ENCODE data around the gene SEC22C.

The SEC22C gene

DNA sequence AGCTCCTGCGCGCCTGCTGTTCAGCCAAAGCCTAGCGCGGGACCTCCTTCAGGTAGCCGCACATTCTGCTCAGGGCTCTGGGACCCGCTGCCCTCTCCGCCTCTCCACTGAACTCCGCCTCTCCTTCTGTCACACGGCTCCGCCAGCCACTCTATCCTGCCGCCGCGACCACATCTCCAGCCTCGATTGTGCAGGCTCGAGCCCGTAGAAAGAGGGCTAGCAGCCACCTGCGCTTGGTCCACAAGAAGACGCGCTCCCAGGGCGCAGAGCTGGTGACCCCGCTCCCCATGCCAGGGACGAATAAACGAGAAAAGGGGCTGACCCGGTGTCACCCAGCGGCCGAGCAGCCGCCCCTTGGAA, 80.5 kb downstream of the SEC22C start:
- no peaks in the 10 kb centered on the region for H4K20me1 ChIP-seq (ENCODE audit: low read depth, low read length)
- no peaks in the 10 kb centered on the region for H3K27me3 ChIP-seq (ENCODE audit: low read length)
- H2AFZ ChIP-seq (ENCODE audit: low read depth, low read length, severe bottlenecking): no peak overlapping the region
- peak overlapping the region; percentile 54 for H3K4me2 ChIP-seq (ENCODE audit: low read depth, low read length, poor library complexity, severe bottlenecking)
- no peak overlapping the region for H3K4me3 ChIP-seq (ENCODE audit: insufficient read depth, low read length, poor library complexity, severe bottlenecking)
- no peaks in the 10 kb centered on the region for H3K9me3 ChIP-seq (ENCODE audit: insufficient read depth, low read length)
- H3K9ac ChIP-seq (ENCODE audit: low read length): no peak overlapping the region
- TF ChIP-seq, protein P1, sequence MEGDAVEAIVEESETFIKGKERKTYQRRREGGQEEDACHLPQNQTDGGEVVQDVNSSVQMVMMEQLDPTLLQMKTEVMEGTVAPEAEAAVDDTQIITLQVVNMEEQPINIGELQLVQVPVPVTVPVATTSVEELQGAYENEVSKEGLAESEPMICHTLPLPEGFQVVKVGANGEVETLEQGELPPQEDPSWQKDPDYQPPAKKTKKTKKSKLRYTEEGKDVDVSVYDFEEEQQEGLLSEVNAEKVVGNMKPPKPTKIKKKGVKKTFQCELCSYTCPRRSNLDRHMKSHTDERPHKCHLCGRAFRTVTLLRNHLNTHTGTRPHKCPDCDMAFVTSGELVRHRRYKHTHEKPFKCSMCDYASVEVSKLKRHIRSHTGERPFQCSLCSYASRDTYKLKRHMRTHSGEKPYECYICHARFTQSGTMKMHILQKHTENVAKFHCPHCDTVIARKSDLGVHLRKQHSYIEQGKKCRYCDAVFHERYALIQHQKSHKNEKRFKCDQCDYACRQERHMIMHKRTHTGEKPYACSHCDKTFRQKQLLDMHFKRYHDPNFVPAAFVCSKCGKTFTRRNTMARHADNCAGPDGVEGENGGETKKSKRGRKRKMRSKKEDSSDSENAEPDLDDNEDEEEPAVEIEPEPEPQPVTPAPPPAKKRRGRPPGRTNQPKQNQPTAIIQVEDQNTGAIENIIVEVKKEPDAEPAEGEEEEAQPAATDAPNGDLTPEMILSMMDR (IDR thresholded peaks at IDR 0.05; ENCODE audit: insufficient read depth, low read length, poor library complexity, severe bottlenecking): no peak
- TF ChIP-seq EZH2phosphoT487 (conservative IDR thresholded peaks at IDR 0.05; ENCODE audit: low read length): no peak
- no peaks in the 10 kb centered on the region for H3K36me3 ChIP-seq (ENCODE audit: low read length)
- no peaks in the 10 kb centered on the region for H3F3A ChIP-seq (ENCODE audit: insufficient read depth)
- no peaks in the 10 kb centered on the region for H3K79me2 ChIP-seq (ENCODE audit: insufficient read depth, low read length)
- H3K27ac ChIP-seq (ENCODE audit: low read depth, low read length): no peak overlapping the region
- no peaks in the 10 kb centered on the region for H3K9me2 ChIP-seq (replicated peaks; ENCODE audit: insufficient read depth, low read length)

DNA sequence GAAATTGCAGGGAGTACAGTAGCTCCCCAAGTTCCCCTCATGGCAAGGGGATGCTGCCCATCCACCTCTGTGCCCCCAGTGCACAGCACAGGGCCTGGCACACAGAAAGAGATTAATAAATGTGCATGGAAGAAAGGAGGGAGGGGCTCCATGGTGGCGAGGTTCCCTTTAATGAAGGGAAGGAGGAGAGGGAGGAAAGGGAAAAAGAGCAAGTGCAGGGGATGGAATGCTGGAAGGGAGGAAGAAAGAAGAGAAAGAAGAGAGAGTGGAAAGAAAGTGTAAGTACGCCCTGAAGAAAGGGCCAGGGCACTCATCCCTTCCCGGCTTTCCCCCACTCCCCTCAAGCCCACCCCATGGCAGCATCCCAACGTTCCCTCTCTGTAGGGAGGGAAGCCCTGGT, 80.9 kb downstream of the SEC22C start:
- no peak overlapping the region for H3K9ac ChIP-seq (ENCODE audit: low read length)
- H3K9me2 ChIP-seq (replicated peaks; ENCODE audit: insufficient read depth, low read length): no peaks in the 10 kb centered on the region
- H3K9me3 ChIP-seq (ENCODE audit: insufficient read depth, low read length): no peaks in the 10 kb centered on the region
- no peaks in the 10 kb centered on the region for H3K27me3 ChIP-seq (ENCODE audit: low read length)
- TF ChIP-seq EZH2phosphoT487 (conservative IDR thresholded peaks at IDR 0.05; ENCODE audit: low read length): no peak
- TF ChIP-seq, protein P1 (IDR thresholded peaks at IDR 0.05; ENCODE audit: insufficient read depth, low read length, poor library complexity, severe bottlenecking): no peak
- H3K79me2 ChIP-seq (ENCODE audit: insufficient read depth, low read length): no peaks in the 10 kb centered on the region
- no peaks in the 10 kb centered on the region for H3F3A ChIP-seq (ENCODE audit: insufficient read depth)
- no peak overlapping the region for H3K4me2 ChIP-seq (ENCODE audit: low read depth, low read length, poor library complexity, severe bottlenecking)
- H2AFZ ChIP-seq (ENCODE audit: low read depth, low read length, severe bottlenecking): no peak overlapping the region
- H3K36me3 ChIP-seq (ENCODE audit: low read length): no peaks in the 10 kb centered on the region
- no peak overlapping the region for H3K4me3 ChIP-seq (ENCODE audit: insufficient read depth, low read length, poor library complexity, severe bottlenecking)
- no peaks in the 10 kb centered on the region for H4K20me1 ChIP-seq (ENCODE audit: low read depth, low read length)
- H3K27ac ChIP-seq (ENCODE audit: low read depth, low read length): no peak overlapping the region

DNA sequence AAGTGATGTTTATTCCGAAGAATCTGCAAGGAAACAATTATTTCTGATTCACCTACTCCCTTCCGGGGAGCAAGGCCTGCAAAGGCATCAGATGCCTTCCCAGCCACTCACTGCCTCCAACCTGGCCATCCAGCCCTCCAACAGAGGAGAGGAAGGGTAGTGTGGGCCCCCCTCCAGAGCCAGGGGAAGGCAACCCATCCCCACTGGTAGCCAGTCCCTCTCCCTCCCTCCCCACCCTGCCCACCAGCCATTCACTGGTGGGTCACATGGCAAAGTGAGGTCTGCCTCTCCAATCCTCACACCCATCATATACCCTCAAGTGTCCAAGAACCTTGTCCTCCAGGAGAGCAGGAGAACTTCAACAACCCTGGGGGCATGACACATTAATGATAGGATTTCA, 81.7 kb downstream of the SEC22C start:
- H3K4me3 ChIP-seq (ENCODE audit: insufficient read depth, low read length, poor library complexity, severe bottlenecking): no peak overlapping the region
- H3F3A ChIP-seq (ENCODE audit: insufficient read depth): no peaks in the 10 kb centered on the region
- no peaks in the 10 kb centered on the region for H3K79me2 ChIP-seq (ENCODE audit: insufficient read depth, low read length)
- H3K9me2 ChIP-seq (replicated peaks; ENCODE audit: insufficient read depth, low read length): no peaks in the 10 kb centered on the region
- no peaks in the 10 kb centered on the region for H3K9me3 ChIP-seq (ENCODE audit: insufficient read depth, low read length)
- H3K9ac ChIP-seq (ENCODE audit: low read length): no peak overlapping the region
- H3K27ac ChIP-seq (ENCODE audit: low read depth, low read length): no peak overlapping the region
- no peak overlapping the region for H2AFZ ChIP-seq (ENCODE audit: low read depth, low read length, severe bottlenecking)
- H3K4me2 ChIP-seq (ENCODE audit: low read depth, low read length, poor library complexity, severe bottlenecking): no peak overlapping the region
- TF ChIP-seq, protein P1 (IDR thresholded peaks at IDR 0.05; ENCODE audit: insufficient read depth, low read length, poor library complexity, severe bottlenecking): no peak
- TF ChIP-seq EZH2phosphoT487 (conservative IDR thresholded peaks at IDR 0.05; ENCODE audit: low read length): no peak
- H4K20me1 ChIP-seq (ENCODE audit: low read depth, low read length): no peaks in the 10 kb centered on the region
- H3K36me3 ChIP-seq (ENCODE audit: low read length): no peaks in the 10 kb centered on the region
- H3K27me3 ChIP-seq (ENCODE audit: low read length): no peaks in the 10 kb centered on the region

DNA sequence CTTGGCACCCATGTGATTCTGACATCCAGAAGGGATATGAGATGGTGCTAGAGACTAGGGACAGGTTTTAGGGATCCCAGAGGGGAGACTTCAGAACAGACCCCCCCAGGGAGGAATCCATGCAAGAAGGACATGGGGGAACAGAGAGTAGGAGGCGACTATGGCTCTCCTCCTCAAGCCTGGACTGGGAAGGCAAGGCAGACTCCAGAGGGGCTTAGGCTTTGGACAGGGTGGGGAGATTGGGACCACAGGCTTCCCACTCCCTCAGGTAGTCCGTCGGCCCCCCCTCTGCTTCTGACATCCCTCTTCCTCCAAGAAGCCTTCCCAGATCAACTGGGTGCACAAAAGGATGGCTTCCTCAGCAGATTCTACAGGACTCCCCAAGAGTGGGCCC, 82.3 kb downstream of the SEC22C start:
- Histone ChIP-seq H3K27ac (ENCODE audit: low read depth, low read length) (no peak overlapping the region), H3K4me3 (ENCODE audit: insufficient read depth, low read length, poor library complexity, severe bottlenecking) (no peak overlapping the region), H3K9ac (ENCODE audit: low read length) (no peak overlapping the region), H3F3A (ENCODE audit: insufficient read depth) (no peaks in the 10 kb centered on the region), H3K9me2 (replicated peaks; ENCODE audit: insufficient read depth, low read length) (no peaks in the 10 kb centered on the region), H3K4me2 (ENCODE audit: low read depth, low read length, poor library complexity, severe bottlenecking) (no peak overlapping the region), H3K36me3 (ENCODE audit: low read length) (no peaks in the 10 kb centered on the region), H3K79me2 (ENCODE audit: insufficient read depth, low read length) (no peaks in the 10 kb centered on the region), H4K20me1 (ENCODE audit: low read depth, low read length) (no peaks in the 10 kb centered on the region), H3K9me3 (ENCODE audit: insufficient read depth, low read length) (no peaks in the 10 kb centered on the region), H3K27me3 (ENCODE audit: low read length) (no peaks in the 10 kb centered on the region), H2AFZ (ENCODE audit: low read depth, low read length, severe bottlenecking) (no peak overlapping the region)
- TF ChIP-seq EZH2phosphoT487 (conservative IDR thresholded peaks at IDR 0.05; ENCODE audit: low read length): no peak
- TF ChIP-seq, protein P1 (IDR thresholded peaks at IDR 0.05; ENCODE audit: insufficient read depth, low read length, poor library complexity, severe bottlenecking): no peak
